GM18519 (cell line): ENCODE data around the gene IPO11.
"Not testable (repeated sequence)": the region's sequence is repeated elsewhere in the genome, so short reads cannot be mapped to it uniquely, and the experiment has no call there.

ENCODE experiments used
- ATAC-seq: cut with Tn5 transposase; IDR thresholded peaks from one replicate; pipeline ENCODE4 v1.9.1; 2021; ENCODE audit warnings: mild to moderate bottlenecking, moderate library complexity; ENCODE audit not compliant: unreplicated experiment, low FRiP score

The IPO11 gene

GRCh38 chr5:62631909-62632580 is 219.5 kb downstream of the IPO11 start:
- no peak for ATAC-seq

DNA sequence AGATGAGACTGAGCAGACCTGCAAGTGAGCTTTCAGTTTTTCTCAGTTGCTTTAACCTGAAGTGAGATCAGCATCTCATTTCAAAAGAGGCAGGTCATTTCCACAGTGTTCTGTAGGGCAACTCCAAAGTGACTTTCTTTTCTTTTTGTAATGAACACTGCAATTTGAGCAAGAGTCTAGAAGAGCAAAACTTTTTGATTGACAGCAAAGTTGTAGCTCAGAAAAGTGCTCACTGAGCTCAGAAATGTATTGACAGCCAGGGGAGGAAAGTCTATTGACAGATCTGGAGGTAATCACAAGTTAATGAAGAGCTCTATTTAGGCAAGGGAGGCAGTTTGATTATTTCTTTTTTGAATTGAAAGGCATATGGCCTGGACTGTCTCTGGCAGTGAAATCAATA is 220.7 kb downstream of the IPO11 start:
- ATAC-seq, result no peak

DNA sequence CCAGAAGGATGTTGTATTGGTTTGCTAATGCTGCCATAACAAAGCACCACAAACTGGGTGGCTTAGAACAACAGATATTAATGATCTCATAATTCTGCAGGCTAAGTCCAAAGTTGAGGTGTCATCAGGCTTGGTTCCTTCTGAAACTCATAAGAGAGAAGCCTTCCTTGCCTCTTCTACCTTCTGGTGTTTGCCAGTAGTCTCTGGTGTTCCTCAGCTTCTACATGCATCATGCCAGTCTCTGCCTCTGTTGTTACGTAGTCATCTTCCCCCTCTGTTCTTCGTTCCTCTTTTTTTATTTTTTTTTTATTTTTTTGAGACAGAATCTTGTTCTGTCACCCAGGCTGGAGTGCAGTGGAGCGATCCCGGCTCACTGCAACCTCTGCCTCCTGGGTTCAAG is 227.9 kb downstream of the IPO11 start:
- ATAC-seq, result no peak

- no peak for ATAC-seq
Measured at GRCh38 chr5:62642468-62642867, 229.9 kb downstream of the IPO11 start.

DNA sequence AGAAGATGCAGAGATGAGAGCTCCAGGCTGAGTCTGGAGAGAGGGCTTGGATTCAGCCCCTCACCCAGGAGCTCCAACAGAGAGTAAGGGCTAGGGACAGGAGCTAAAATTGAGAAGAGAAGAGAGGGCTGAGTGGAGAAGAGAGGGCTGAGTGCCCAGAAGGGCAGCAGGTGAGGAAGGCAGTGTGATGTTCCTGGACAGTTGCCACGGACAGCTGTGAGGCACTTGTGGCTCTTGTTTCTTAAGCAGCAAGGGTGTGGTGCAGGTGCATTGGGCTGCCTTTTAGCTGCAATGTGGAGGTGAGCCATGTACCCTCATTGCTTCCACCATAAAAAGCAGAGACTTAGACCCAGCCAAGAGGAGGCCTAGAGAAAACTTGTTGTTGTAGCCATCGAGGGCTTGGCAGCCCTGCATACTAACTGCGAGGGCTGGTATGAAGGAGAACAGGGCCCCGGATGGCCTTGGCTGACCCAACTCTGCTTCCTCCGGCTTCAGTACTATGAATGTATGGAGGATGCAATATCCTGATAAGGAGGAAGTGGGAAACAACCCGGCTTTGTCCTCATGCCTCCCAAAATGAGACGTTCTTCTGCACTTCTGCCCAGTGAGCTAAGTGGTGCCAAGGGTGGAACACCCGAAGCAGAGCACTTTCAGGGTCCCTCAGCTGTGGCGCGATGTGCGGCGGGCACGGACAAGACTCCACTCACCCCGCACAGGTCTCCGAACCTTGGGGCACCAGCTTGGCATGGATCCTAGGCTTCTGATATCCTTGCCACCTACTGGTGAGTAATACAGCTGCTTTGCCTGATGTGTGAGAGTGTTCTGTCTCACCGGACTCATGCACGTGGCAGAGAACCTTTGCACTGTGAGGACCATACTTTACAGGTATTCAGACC is 231.2 kb downstream of the IPO11 start:
- ATAC-seq, result no peak

DNA sequence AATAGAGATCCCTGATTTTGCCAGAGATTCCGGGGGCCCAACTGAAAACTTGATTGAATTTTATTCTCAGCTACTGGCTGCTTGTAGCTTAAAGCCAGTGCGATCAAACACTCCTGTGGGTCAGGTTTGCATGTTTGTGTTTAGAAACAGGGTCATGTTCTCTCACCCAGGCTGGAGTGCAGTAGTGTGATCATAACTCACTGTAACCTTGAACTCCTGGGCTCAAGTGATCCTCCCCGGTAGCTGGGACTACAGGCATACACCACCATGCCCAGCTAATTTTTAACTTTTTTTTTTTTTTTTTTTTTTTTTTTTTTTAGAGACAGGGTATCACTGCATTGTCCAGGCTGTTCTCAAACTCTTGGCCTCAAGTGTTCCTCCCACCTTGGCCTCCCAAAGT is 232.7 kb downstream of the IPO11 start:
- ATAC-seq, result no peak

GRCh38 chr5:62647241-62647640 is 234.7 kb downstream of the IPO11 start:
- no peak for ATAC-seq

- ATAC-seq, result no peak
Measured at GRCh38 chr5:62649025-62649424, 236.5 kb downstream of the IPO11 start.

DNA sequence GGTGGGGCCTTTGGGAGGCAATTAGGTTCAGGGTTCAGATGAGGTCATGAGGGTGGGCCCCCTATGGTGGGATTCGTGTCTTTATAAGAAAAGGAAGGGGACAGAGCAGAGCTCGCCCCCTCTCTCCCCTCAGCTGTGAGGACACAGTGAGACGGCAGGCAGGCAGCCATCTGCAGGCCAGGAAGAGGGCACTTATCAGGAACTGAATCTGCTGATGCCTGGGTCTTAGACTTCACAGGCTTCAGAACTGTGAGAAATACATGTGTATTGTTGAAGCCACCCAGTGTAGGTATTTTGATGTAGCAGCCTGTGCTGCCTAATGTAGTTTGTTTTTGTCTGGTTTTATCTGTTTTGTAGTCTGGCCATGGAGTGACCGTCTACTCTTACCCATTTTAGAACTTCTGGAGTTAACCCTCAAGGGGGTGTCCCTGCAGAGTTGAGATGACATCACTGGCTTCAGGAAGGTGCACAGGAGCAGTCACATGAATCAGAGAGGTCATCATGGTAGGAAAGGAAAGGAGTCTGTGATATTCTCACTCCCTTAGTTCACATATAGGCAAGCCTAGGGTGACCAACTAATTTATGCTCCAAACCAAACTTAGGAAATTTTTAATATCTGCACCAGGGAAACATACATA is 237.0 kb downstream of the IPO11 start:
- no peak for ATAC-seq

GRCh38 chr5:62650197-62650596 is 237.6 kb downstream of the IPO11 start:
- no peak for ATAC-seq

GRCh38 chr5:62652225-62652624 is 239.7 kb downstream of the IPO11 start:
- no peak for ATAC-seq

GRCh38 chr5:62653001-62653863 is 240.7 kb downstream of the IPO11 start:
- no peak for ATAC-seq

GRCh38 chr5:62653864-62654575 is 241.5 kb downstream of the IPO11 start:
- no peak for ATAC-seq

DNA sequence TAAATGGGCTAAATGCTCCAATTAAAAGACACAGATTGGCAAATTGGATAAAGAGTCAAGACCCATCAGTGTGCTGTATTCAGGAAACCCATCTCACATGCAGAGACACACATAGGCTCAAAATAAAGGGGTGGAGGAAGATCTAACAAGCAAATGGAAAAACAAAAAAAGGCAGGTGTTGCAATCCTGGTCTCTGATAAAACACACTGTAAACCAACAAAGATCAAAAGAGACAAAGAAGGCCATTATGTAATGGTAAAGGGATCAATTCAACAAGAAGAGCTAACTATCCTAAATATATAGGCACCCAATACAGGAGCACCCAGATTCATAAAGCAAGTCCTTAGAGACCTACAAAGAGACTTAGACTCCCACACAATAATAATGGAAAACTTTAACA is 245.2 kb downstream of the IPO11 start:
- not testable (repeated sequence) for ATAC-seq

DNA sequence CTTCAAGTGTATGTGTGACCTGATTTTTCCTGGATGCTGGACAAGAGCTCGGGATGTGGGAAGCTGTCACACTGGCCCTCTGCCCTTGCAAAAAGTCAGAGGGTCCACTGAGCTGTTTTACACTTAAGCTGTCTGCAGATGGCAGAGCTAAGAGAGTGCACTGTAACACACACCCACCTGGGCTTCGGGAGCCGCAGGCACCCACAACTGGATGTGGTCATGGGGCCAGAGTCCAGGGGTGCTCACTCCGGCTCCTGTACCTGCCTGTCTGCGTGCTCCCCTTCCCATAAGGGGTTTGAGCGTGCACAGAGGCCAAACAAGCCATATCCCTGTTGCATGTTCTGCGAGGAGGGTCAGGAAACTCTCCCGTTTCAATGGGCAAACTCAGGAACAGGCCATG is 248.6 kb downstream of the IPO11 start:
- no peak for ATAC-seq

- no peak for ATAC-seq
Measured at GRCh38 chr5:62662521-62662920, 250.0 kb downstream of the IPO11 start.

DNA sequence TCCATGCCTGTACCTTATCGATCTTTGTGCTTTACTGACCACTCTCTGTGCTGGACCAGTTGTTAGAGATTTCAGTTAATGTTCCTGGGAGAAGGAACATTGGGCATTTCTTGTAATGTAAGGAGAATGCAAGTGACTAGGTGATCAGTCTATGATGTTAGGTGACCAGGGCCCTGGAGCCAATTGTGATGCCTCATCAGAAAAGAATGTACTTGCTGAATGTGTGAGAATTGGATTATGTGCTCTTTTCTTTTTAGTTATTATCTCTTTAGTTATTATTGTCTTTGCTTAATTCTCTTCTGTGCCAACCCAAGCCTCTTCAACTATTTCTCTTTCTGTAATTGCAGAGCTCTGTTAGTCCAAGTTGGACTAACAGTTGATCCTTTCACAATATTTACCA is 258.9 kb downstream of the IPO11 start:
- ATAC-seq, result no peak

DNA sequence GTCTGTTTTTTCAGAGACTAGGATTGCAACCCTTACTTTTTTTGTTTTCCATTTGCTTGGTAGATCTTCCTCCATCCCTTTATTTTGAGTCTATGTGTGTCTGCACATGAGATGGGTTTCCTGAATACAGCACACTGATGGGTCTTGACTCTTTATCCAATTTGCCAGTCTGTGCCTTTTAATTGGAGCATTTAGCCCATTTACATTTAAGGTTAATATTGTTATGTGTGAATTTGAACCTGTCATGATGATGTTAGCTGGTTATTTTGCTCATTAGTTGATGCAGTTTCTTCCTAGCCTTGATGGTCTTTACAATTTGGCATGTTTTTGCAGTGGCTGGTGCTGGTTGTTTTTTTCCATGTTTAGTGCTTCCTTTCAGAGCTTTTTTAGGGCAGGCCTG is 264.0 kb downstream of the IPO11 start:
- not testable (repeated sequence) for ATAC-seq
